GM10266 (cell line): ENCODE data around the gene MAP4K4.

ENCODE experiments used
- DNase-seq: peaks from one replicate; pipeline ENCODE4 v3.0.0; 2012; ENCODE audit errors: extremely low spot score
- CTCF ChIP-seq: IDR thresholded peaks from 2 replicates; pipeline ENCODE4 v1.5.1; 2012; ENCODE audit warnings: mild to moderate bottlenecking, low read depth; ENCODE audit not compliant: control insufficient read depth, insufficient read depth; ENCODE audit errors: missing control alignments

Gene MAP4K4

DNA sequence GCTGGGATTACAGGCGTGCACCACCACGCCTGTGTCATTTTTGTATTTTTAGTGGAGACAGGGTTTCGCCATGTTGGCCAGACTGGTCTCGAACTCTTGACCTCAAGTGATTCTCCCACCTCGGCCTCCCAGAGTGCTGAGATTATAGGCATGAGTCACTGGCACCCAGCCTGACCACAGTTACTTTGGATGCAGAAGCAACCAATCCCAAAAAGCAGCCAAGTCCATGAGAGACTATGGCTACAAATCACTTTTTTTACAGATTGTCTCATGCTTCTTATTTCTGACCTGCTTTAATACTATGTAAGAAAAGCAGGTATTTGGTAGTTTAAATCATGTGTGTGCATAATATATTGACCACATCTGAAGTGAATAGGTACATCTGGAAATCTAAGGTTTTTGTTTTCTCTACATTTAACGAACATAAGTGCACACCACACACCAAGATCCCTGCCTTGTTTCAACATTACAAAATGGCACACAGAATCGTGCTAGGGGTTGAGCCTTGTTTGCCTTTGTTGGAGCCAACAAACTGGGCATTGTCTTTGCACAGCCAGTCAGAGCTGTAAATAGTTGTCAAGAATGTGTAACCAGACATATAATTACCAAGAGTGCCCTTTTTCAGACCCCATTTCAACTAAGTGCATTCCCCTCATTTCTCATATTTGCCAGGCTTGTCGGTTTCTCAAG is 18.3 kb upstream of the MAP4K4 start:
- no peak for TF ChIP-seq CTCF
- no peak for DNase-seq

DNA sequence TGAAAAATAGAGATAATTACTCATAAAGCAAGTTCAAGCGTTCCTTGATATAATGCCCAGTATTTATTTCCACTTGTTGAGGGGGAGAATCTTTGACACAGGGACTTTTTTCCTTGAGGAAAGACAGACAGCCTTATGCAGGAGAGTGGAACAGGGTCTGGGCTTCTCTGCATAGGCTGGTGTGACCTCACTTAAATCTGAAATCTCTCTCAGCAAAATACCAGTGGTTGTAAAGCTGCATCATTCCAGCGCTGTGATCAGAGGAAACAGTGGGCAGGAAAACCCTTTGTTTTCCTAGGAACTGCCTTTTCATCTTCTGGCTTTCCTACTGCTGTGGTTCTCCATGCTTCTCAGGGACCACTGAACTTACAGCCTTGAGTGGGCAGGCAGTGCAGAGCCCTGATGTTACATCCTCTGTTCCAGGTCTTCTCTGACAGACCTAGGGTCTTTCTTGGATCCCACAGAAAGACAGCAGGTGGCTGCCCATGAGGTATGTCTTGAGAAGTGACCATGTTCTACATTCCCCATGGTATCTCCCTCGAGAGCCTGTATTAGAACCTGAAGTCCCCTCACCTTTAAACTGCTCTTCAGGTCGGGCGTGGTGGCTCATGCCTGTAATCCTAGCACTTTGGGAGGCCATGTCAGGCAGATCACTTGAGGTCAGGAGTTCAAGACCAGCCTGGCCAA is 17.6 kb upstream of the MAP4K4 start:
- no peak for DNase-seq
- no peak for TF ChIP-seq CTCF

DNA sequence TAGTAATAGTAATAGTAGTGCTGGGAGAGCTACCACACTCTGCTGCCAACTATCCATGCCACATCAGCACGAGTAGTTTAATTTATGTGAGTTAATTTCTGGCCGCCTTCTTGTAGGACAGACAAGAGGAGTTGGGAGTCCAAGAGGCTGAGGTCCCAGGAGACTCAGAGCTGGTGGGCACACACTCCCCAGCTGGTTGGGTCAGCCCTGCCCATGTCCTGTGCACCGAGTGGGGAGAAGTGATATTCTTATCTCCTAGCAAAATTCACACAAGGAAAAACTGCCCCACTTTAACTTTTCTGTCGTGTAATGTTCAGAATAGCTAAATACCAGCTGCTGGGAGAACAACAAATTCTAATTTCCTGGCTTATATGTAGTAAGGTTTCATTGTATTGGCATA is 15.2 kb upstream of the MAP4K4 start:
- DNase-seq: no peak
- no peak for TF ChIP-seq CTCF

GRCh38 chr2:101684313-101684712 is 13.2 kb upstream of the MAP4K4 start:
- no peak for TF ChIP-seq CTCF
- no peak for DNase-seq

DNA sequence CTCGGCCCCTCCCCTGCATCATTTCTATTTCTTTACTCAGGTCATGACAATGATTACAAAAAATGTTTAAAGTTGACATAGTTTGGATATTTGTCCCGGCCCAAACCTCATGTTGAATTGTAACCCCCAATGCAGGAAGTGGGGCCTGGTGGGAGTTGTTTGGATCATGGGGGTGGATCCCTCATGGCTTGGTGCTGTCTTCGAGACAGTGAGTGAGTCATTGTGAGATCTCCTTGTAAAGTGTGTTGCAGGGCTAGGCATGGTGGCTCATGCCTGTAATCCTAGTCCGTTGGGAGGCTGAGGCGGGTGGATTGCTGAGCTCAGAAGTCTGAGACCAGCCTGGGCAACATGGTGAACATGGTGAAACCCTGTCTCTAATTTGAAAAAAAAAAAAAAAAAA is 9.2 kb upstream of the MAP4K4 start:
- no peak for DNase-seq
- no peak for TF ChIP-seq CTCF

GRCh38 chr2:101689114-101689825 is 8.2 kb upstream of the MAP4K4 start:
- no peak for TF ChIP-seq CTCF
- no peak for DNase-seq

GRCh38 chr2:101690547-101691152 is 6.9 kb upstream of the MAP4K4 start:
- no peak for TF ChIP-seq CTCF
- no peak for DNase-seq
